Activated naive CD8-positive, alpha-beta T cell (primary cell): ENCODE results near the gene IGFBP2.

Source experiments
- H3K27ac Mint-ChIP-seq: one replicate; pipeline ENCODE4 v1.8.0; 2021; ENCODE audit warnings: mixed read lengths
- H3K27me3 Mint-ChIP-seq: one replicate; pipeline ENCODE4 v1.8.0; 2021; ENCODE audit warnings: mixed read lengths
- H3K36me3 Mint-ChIP-seq: one replicate; pipeline ENCODE4 v1.8.0; 2021; ENCODE audit warnings: mixed read lengths
- H3K4me1 Mint-ChIP-seq: one replicate; pipeline ENCODE4 v1.8.0; 2021; ENCODE audit warnings: low read depth, mixed read lengths
- H3K4me3 Mint-ChIP-seq: one replicate; pipeline ENCODE4 v1.8.0; 2021; ENCODE audit warnings: mild to moderate bottlenecking, mixed read lengths
- H3K9me3 Mint-ChIP-seq: one replicate; pipeline ENCODE4 v1.8.0; 2021; ENCODE audit warnings: low read depth, mixed read lengths

IGFBP2 gene

DNA sequence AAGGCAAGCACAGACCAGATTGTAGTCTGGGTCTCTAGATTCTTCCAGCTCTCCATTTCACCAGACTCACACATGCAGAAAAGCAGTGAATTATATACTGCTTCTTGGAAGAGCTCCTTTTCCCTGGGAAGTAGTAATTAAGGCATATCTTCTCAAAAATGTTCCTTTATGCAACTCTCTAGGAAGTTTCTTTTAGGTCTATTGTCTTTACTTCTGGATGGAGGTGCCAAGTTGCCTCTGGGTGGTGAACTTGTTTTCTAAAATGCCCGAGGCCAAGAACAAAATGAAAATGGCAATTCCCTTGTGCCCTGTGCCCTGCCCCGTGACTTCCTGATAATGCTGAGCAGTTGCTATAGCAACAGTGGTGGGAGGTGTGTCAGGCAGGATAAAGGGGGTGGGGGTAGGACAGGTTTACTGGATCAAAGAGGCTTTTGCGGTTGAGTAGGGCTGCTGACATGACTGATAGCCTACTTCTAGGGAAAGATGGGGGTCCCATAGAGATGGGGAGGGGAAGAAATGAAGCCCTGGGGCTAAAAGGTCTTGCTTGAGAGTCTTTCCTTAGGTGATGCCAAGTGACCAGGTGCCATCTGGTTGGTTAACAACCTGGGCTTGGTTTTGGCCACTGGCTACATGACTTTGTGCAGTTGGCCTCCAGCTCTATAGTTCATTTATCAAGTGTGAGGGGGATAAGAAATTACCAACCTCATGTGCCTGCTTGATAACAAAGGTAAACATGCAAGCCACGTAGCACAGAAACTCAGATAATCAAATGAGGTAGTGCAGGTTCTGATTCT lies 11.8 kb downstream of the IGFBP2 start:
- Mint-ChIP-seq H3K36me3 (no peaks in the 10 kb centered on the region), H3K27ac (no peak overlapping the region), H3K4me1 (peaks cover 7% of the 10 kb centered on the region), H3K27me3 (peaks cover 4% of the 10 kb centered on the region), H3K4me3 (no peak overlapping the region), H3K9me3 (no peaks in the 10 kb centered on the region)

DNA sequence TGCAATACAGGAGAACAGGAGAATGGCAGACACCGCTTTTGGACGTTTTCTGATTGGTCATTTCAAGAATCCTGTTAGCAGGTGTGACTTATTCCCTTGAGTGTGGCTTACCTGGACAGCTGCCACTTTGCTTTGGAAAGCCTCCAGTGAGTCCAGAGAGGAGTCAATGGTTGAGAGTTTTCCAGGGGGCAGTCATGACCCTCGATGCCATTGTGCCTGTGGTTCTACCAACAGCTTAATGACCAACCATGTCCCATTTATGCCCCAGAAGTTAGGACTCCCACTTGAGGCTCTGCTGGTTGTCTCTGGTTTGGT lies 12.4 kb downstream of the IGFBP2 start:
- Mint-ChIP-seq H3K27me3 (peaks cover 3% of the 10 kb centered on the region), H3K27ac (no peak overlapping the region), H3K4me3 (no peak overlapping the region), H3K4me1 (peaks cover 7% of the 10 kb centered on the region), H3K9me3 (no peaks in the 10 kb centered on the region), H3K36me3 (no peaks in the 10 kb centered on the region)

DNA sequence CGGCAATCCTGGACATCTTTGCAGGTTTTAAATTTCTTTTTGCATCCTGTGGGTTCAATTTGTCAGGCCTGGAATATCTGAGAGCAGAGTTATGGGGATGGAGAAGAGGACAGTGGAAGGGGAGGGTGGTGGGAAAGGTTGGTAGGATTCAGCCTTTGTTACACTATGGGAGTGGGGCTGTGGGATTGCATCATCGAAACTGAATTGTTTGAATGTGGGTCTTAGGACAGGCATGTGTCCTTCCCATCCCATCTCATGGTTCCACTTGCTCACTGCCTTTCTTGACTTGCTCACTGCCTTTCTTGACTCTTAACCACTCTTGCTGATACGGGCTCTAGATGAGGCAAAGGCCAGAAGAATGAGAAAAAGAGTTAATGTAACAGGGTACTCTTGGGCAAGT lies 12.9 kb downstream of the IGFBP2 start:
- H3K27ac Mint-ChIP-seq = no peak overlapping the region
- H3K9me3 Mint-ChIP-seq = no peaks in the 10 kb centered on the region
- H3K4me1 Mint-ChIP-seq = peaks cover 7% of the 10 kb centered on the region
- H3K36me3 Mint-ChIP-seq = no peaks in the 10 kb centered on the region
- peaks cover 3% of the 10 kb centered on the region for H3K27me3 Mint-ChIP-seq
- no peak overlapping the region for H3K4me3 Mint-ChIP-seq

DNA sequence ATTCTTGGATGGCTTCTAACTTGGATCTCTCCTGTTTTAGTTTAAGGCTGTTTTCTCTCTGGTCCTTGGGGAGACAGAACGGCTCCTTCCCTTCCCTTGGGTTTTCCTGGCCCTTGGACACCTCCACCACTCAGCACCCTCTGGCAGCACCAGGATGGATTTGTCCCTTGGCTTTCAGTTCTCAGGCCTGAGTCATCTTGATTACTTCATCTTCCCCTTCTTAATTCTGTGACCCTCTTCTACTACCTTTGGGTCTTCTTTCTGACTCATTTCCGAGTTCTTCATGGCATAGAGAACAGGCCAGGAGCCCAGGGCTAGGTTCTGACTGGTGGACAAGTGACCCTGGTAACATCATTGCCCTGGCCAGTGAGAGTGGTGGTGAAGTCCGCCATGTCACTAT lies 14.9 kb downstream of the IGFBP2 start:
- no peak overlapping the region for H3K4me3 Mint-ChIP-seq

GRCh38 chr2:216649574-216649973 lies 16.4 kb downstream of the IGFBP2 start:
- Mint-ChIP-seq H3K9me3 (no peaks in the 10 kb centered on the region), H3K4me1 (peaks cover 5% of the 10 kb centered on the region), H3K27me3 (peaks cover 3% of the 10 kb centered on the region), H3K36me3 (no peaks in the 10 kb centered on the region), H3K27ac (no peak overlapping the region), H3K4me3 (no peak overlapping the region)

More for the DNA sequence above, 14.9 kb downstream of the IGFBP2 start:
- H3K36me3 Mint-ChIP-seq = no peaks in the 10 kb centered on the region
- H3K4me1 Mint-ChIP-seq = peaks cover 7% of the 10 kb centered on the region
- H3K9me3 Mint-ChIP-seq = no peaks in the 10 kb centered on the region
- no peak overlapping the region for H3K27ac Mint-ChIP-seq
- H3K27me3 Mint-ChIP-seq = peaks cover 3% of the 10 kb centered on the region

DNA sequence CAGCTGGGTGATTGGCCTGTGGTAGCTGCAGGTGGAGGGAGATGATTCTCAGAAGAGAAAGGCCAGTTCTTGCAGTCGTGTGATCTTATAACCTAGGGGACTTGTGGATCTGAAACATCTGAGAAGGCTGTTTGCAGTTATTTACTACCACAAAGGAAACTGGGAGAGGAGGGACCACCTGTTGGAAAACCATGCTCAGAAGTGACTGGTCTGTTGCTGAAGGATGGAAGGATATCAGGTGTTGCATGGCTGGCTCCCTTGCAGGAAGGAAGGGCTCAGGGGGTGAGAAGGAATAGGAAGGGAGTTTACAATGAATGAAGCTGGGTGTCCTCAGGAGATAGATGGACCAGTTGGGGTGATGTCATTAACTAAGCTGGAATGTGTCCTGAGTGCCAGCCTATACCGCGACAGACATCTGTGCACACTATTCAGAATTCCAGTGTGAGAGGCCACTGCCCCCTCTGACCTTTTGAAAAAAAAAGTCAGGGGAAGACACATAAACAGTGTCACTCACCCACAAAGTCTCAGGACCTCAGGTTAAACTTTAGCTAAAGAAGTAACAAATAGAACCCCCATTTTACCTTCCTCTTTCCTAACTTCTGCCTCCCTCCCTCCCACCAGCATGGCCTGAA lies 17.5 kb downstream of the IGFBP2 start:
- Mint-ChIP-seq H3K27me3 (peaks cover 3% of the 10 kb centered on the region), H3K27ac (no peak overlapping the region), H3K36me3 (no peaks in the 10 kb centered on the region), H3K9me3 (no peaks in the 10 kb centered on the region), H3K4me3 (no peak overlapping the region), H3K4me1 (no peaks in the 10 kb centered on the region)

DNA sequence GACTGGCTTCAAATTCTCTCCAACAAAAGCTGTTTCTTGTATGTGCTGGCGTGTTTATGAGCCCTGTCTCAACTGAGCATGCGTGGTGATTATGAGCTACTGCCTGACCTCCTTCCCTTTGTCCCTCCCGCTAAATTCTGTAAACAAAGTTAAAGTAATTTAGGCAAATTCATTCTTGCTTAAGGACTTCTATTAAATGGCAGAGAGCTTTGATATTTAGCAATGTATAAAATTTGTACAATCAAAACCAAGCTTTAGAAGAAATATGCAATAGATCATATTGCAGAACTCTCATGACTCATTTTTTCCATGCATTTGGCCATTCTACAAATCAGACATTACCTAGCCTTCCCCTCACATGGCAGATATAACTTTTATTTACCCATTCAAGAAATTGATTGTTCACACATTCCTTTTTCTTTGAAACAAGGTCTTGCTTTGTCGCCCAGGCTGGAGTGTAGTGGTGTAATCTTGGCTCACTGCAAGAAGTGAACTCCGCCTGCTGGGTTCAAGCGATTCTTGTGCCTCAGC lies 18.2 kb downstream of the IGFBP2 start:
- no peaks in the 10 kb centered on the region for H3K4me1 Mint-ChIP-seq
- no peaks in the 10 kb centered on the region for H3K9me3 Mint-ChIP-seq
- H3K4me3 Mint-ChIP-seq = no peak overlapping the region
- H3K36me3 Mint-ChIP-seq = no peaks in the 10 kb centered on the region
- no peak overlapping the region for H3K27ac Mint-ChIP-seq
- peaks cover 3% of the 10 kb centered on the region for H3K27me3 Mint-ChIP-seq

- Mint-ChIP-seq H3K36me3 (no peaks in the 10 kb centered on the region), H3K9me3 (no peaks in the 10 kb centered on the region), H3K27ac (no peak overlapping the region)
Observed at GRCh38 chr2:216652566-216652965, 19.3 kb downstream of the IGFBP2 start.

GRCh38 chr2:216653093-216653799 lies 20.0 kb downstream of the IGFBP2 start:
- Mint-ChIP-seq H3K27ac (no peak overlapping the region), H3K36me3 (no peaks in the 10 kb centered on the region), H3K4me3 (no peak overlapping the region), H3K9me3 (no peaks in the 10 kb centered on the region), H3K27me3 (no peaks in the 10 kb centered on the region), H3K4me1 (no peaks in the 10 kb centered on the region)

More at GRCh38 chr2:216652566-216652965, 19.3 kb downstream of the IGFBP2 start:
- H3K4me1 Mint-ChIP-seq = no peaks in the 10 kb centered on the region
- no peaks in the 10 kb centered on the region for H3K27me3 Mint-ChIP-seq
- H3K4me3 Mint-ChIP-seq = no peak overlapping the region

- Mint-ChIP-seq H3K9me3 (no peaks in the 10 kb centered on the region), H3K27ac (no peak overlapping the region), H3K36me3 (no peaks in the 10 kb centered on the region), H3K4me3 (no peak overlapping the region), H3K27me3 (no peaks in the 10 kb centered on the region), H3K4me1 (no peaks in the 10 kb centered on the region)
Observed at GRCh38 chr2:216653931-216654365, 20.7 kb downstream of the IGFBP2 start.

GRCh38 chr2:216654528-216655052 lies 21.4 kb downstream of the IGFBP2 start:
- Mint-ChIP-seq H3K4me1 (no peaks in the 10 kb centered on the region), H3K4me3 (no peak overlapping the region), H3K27ac (no peak overlapping the region), H3K27me3 (no peaks in the 10 kb centered on the region), H3K9me3 (no peaks in the 10 kb centered on the region), H3K36me3 (no peaks in the 10 kb centered on the region)

- Mint-ChIP-seq H3K36me3 (no peaks in the 10 kb centered on the region), H3K27me3 (no peaks in the 10 kb centered on the region), H3K4me3 (no peak overlapping the region), H3K9me3 (no peaks in the 10 kb centered on the region), H3K4me1 (no peaks in the 10 kb centered on the region), H3K27ac (no peak overlapping the region)
Observed at GRCh38 chr2:216657086-216657855, 24.1 kb downstream of the IGFBP2 start.

DNA sequence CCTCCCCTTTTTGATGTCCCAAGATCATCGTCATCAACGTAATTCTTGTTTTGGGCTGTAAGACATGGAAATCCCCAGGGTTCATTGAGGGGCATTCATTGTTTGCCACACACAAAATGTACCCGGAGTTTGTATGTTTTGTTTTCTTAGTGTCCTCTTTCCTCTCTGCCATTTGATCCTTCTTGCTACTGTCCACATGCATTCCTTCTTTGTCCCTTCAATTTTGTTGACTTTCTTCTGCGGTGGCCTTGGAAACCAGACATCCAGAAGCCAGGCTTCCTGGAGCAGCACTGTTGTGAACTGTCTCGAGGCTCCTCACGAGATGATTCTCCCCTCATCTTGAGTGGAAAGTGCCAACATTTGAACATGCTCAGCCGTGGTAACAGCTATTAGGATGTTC lies 24.8 kb downstream of the IGFBP2 start:
- H3K9me3 Mint-ChIP-seq = no peaks in the 10 kb centered on the region
- H3K4me1 Mint-ChIP-seq = no peaks in the 10 kb centered on the region
- H3K27me3 Mint-ChIP-seq = no peaks in the 10 kb centered on the region
- H3K36me3 Mint-ChIP-seq = no peaks in the 10 kb centered on the region
- H3K4me3 Mint-ChIP-seq = no peak overlapping the region
- no peak overlapping the region for H3K27ac Mint-ChIP-seq

DNA sequence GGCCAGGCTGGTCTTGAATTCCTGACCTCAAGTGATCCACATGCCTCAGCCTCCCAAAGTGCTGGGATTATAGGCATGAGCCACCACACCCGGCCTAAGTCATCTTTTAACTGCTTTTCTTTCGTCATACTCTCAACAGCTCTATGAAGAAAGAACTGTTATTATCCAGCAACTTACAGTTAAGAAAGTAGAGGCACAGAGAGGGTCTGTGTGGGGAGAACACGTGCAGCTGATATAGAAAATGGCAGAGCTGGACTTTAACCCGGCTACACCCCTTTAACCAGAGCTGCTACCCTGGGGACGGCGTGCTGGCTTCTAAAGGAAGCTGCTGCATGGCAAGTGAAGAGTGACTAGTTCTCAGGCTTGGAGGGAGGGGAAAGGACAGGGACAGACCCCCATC lies 25.5 kb downstream of the IGFBP2 start:
- Mint-ChIP-seq H3K36me3 (no peaks in the 10 kb centered on the region), H3K9me3 (no peaks in the 10 kb centered on the region), H3K4me1 (no peaks in the 10 kb centered on the region), H3K27me3 (no peaks in the 10 kb centered on the region), H3K4me3 (no peak overlapping the region), H3K27ac (no peak overlapping the region)
